Osteocyte (in vitro differentiated cells): ENCODE data around the gene OTULIN. TPM values are rescaled to one million over a fixed set of nuclear protein-coding genes. Genes with fewer than 3 reads are reported as not detected.

Source experiments
- DNase-seq: peaks from one replicate; pipeline ENCODE4 v3.0.0; 2021; ENCODE audit warnings: mixed read lengths; ENCODE audit not compliant: unreplicated experiment; ENCODE audit errors: extremely low spot score
- H3K27ac Mint-ChIP-seq: one replicate; pipeline ENCODE4 v1.8.0; 2021; ENCODE audit warnings: mild to moderate bottlenecking, mixed read lengths; ENCODE audit not compliant: unreplicated experiment
- H3K27me3 Mint-ChIP-seq: one replicate; pipeline ENCODE4 v1.8.0; 2021; ENCODE audit warnings: mixed read lengths; ENCODE audit not compliant: unreplicated experiment
- H3K36me3 Mint-ChIP-seq: one replicate; pipeline ENCODE4 v1.8.0; 2021; ENCODE audit warnings: mixed read lengths; ENCODE audit not compliant: unreplicated experiment
- H3K4me1 Mint-ChIP-seq: one replicate; pipeline ENCODE4 v1.8.0; 2021; ENCODE audit warnings: mixed read lengths; ENCODE audit not compliant: unreplicated experiment
- H3K4me3 Mint-ChIP-seq: one replicate; pipeline ENCODE4 v1.8.0; 2021; ENCODE audit warnings: mild to moderate bottlenecking, moderate library complexity, mixed read lengths; ENCODE audit not compliant: unreplicated experiment
- H3K9me3 Mint-ChIP-seq: one replicate; pipeline ENCODE4 v1.8.0; 2021; ENCODE audit warnings: mixed read lengths; ENCODE audit not compliant: unreplicated experiment
- total RNA-seq: library from RNA; stranded (reverse); gene quantifications from 2 replicates; pipeline ENCODE4 v1.2.1, GENCODE V29; 2021
- TF ChIP-seq, protein P1 (sequence below): fragments of 200-600 bp; sonication (generic); IDR thresholded peaks from 2 replicates; pipeline ENCODE4 v1.5.0; 2021; ENCODE audit warnings: antibody characterized with exemption, mild to moderate bottlenecking, moderate library complexity

OTULIN gene
- total RNA-seq, 1 donor from 2014 or later: 30.2 TPM

GRCh38 chr5:14741801-14742440 is 77.4 kb downstream of the OTULIN start:
- H3K9me3 Mint-ChIP-seq: no peaks in the 10 kb centered on the region
- H3K27me3 Mint-ChIP-seq: no peaks in the 10 kb centered on the region
- no peak for DNase-seq
- peaks cover 9% of the 10 kb centered on the region for H3K36me3 Mint-ChIP-seq
- H3K27ac Mint-ChIP-seq: no peak overlapping the region
- H3K4me3 Mint-ChIP-seq: no peak overlapping the region
- H3K4me1 Mint-ChIP-seq: peaks cover 16% of the 10 kb centered on the region
- TF ChIP-seq, protein P1, sequence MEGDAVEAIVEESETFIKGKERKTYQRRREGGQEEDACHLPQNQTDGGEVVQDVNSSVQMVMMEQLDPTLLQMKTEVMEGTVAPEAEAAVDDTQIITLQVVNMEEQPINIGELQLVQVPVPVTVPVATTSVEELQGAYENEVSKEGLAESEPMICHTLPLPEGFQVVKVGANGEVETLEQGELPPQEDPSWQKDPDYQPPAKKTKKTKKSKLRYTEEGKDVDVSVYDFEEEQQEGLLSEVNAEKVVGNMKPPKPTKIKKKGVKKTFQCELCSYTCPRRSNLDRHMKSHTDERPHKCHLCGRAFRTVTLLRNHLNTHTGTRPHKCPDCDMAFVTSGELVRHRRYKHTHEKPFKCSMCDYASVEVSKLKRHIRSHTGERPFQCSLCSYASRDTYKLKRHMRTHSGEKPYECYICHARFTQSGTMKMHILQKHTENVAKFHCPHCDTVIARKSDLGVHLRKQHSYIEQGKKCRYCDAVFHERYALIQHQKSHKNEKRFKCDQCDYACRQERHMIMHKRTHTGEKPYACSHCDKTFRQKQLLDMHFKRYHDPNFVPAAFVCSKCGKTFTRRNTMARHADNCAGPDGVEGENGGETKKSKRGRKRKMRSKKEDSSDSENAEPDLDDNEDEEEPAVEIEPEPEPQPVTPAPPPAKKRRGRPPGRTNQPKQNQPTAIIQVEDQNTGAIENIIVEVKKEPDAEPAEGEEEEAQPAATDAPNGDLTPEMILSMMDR: no peak

DNA sequence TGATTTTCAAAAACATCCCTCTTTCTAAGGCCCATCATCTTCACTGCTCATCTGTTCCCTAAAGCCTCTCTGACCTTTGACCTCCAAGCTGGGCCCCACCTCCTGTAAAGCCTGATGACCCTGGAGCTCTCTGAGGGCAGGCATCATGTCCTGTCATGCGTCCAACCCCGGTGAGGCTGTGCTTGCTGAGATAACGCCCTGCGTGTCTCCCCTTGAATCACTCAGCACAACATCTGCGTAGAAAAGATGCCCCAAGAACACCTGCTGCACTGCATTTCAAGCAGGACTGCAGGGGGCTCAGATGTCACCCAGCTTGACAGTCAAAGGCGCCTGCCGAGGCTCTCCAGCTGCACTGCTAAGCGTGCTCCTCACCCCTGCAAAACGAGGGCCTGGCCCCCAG is 78.0 kb downstream of the OTULIN start:
- no peaks in the 10 kb centered on the region for H3K9me3 Mint-ChIP-seq
- no peak overlapping the region for H3K4me3 Mint-ChIP-seq
- H3K36me3 Mint-ChIP-seq: peaks cover 9% of the 10 kb centered on the region
- DNase-seq: no peak
- peaks cover 16% of the 10 kb centered on the region for H3K4me1 Mint-ChIP-seq
- H3K27ac Mint-ChIP-seq: no peak overlapping the region
- H3K27me3 Mint-ChIP-seq: no peaks in the 10 kb centered on the region
- TF ChIP-seq, protein P1: no peak

DNA sequence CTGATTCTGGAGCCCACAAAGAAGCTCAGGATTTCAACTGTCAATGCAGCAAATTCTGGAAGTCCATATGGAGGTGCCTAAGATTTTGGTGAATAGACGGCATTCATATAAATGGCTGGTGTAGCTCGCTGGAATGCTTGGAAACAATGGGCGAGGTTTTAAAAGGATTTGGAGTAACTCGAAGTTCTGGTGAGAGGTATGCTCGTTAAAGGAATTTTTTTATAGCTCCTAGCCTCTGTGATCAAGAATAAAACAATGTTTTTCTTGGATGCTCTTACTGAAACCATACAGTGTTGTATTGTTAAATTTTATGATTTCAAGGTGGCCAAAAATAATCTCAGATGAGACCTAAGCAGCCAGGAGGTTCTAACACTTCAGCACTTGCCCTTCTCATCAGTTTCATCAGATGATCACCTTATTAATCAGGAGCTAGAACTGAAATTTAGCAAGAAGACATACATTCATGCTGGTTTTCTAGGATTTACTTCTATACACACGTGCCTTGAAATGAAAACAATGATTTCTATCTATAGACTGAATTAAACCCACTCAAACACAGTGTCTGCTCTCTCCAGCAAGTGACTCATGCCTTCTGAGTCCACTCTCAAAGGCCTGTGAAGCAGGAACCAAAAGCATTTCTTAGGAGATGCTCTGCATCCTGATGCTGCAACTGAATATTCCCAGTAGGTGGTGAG is 79.2 kb downstream of the OTULIN start:
- DNase-seq: no peak
- Mint-ChIP-seq H3K27me3 (no peaks in the 10 kb centered on the region), H3K9me3 (no peaks in the 10 kb centered on the region), H3K36me3 (peaks cover 7% of the 10 kb centered on the region), H3K4me1 (peaks cover 13% of the 10 kb centered on the region), H3K27ac (no peak overlapping the region), H3K4me3 (no peak overlapping the region)
- TF ChIP-seq, protein P1: no peak

DNA sequence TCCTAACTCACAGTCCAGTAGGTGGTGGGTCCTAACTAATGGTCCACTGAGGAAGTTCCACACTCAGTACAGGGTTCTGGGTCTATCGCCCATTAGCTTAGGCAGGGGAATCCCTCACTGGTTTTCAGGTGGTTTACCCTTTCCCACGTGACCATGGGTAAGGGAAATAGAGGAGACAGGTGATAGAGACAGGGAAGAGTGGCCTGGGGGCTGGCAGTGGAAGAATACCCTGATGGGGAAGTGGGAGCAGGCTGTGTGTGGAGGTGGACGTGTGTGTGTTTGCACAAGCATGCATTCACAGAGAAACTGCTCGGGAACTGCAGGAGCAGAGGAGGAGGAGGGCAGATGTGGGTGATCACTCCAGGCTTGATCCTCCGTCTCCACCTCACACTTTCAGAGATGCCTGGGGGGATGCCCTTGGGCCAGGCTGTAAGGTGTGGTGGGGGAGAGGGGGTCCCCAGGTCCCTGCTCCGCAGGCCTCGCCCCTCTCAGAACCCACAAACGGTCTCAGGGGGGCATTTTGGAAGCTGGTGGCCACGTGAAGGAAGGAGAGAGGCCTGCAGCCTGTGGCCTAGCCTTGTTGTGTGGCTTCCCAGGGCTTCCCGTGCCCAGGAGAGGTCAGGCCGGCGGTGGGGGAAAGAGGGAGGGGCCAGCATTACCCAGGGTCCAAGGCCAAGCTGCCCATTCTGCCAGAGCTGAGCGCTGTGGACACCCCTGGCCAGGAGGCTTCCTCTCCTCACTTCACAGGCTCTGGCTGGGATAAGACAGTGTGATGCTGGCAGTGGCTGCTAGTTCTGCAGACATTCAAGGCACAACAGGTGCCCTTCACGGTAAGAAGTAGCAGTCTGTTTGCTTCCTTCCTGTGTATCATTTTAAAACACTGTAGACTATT is 80.0 kb downstream of the OTULIN start:
- Mint-ChIP-seq H3K27ac (no peak overlapping the region), H3K36me3 (peaks cover 9% of the 10 kb centered on the region), H3K27me3 (no peaks in the 10 kb centered on the region), H3K4me3 (no peak overlapping the region), H3K9me3 (no peaks in the 10 kb centered on the region), H3K4me1 (peaks cover 7% of the 10 kb centered on the region)
- TF ChIP-seq, protein P1: no peak
- DNase-seq: no peak

GRCh38 chr5:14745188-14745563 is 80.7 kb downstream of the OTULIN start:
- peaks cover 2% of the 10 kb centered on the region for H3K4me1 Mint-ChIP-seq
- TF ChIP-seq, protein P1: no peak
- no peaks in the 10 kb centered on the region for H3K27me3 Mint-ChIP-seq
- no peaks in the 10 kb centered on the region for H3K9me3 Mint-ChIP-seq
- H3K27ac Mint-ChIP-seq: no peak overlapping the region
- peaks cover 15% of the 10 kb centered on the region for H3K36me3 Mint-ChIP-seq
- no peak overlapping the region for H3K4me3 Mint-ChIP-seq
- DNase-seq: no peak
